Right lobe of liver (tissue), 4 donors: ENCODE results near the gene COQ8B.

ENCODE experiments used
- CTCF ChIP-seq, 4 donors: fragments of 200-600 bp in 3 of 4; fragments of 450-650 bp in 1 of 4; IDR thresholded peaks; one replicate each; pipeline versions ENCODE4 v1.5.1 to v1.8.0; 2016 to 2022; ENCODE audit warnings: antibody characterized with exemption in 4 of 4, mild to moderate bottlenecking in 2 of 4
- POLR2A ChIP-seq: fragments of 450-650 bp; IDR thresholded peaks from one replicate; pipeline ENCODE4 v1.6.1; 2017; ENCODE audit warnings: antibody characterized with exemption, mild to moderate bottlenecking
- donor health status: DM: no; HTN: no; CAD: no.
- donor health status: DM: no; HTN: no; CAD: no.
- donor health status: DM: no; HTN: yes; CAD: no.

GRCh38 chr19:40686882-40687524, 29.7 kb downstream of the COQ8B start:
- no peak for TF ChIP-seq CTCF (IDR thresholded peaks at IDR 0.05)
- no peak for TF ChIP-seq POLR2A
